HFFc6 (cell line): ENCODE data around the gene TNK1. TPM values are rescaled to one million over a fixed set of nuclear protein-coding genes. Genes with fewer than 3 reads are reported as not detected.

Experiments
- DNase-seq: peaks from one replicate; pipeline ENCODE4 v3.0.0-alpha.2; 2018
- H3K27ac Mint-ChIP-seq: 2 replicates; pipeline ENCODE4 v1.8.0; 2020; ENCODE audit warnings: mild to moderate bottlenecking, mixed read lengths
- H3K27me3 Mint-ChIP-seq: 2 replicates; pipeline ENCODE4 v1.8.0; 2021; ENCODE audit warnings: mild to moderate bottlenecking, moderate library complexity, mixed read lengths; ENCODE audit not compliant: insufficient read depth
- H3K36me3 Mint-ChIP-seq: 2 replicates; pipeline ENCODE4 v1.8.0; 2021; ENCODE audit warnings: low read depth, mixed read lengths
- H3K4me1 Mint-ChIP-seq: 2 replicates; pipeline ENCODE4 v1.8.0; 2020; ENCODE audit warnings: low read depth, mixed read lengths
- H3K4me3 Mint-ChIP-seq: 2 replicates; pipeline ENCODE4 v1.8.0; 2020; ENCODE audit warnings: mild to moderate bottlenecking, moderate library complexity, mixed read lengths
- H3K9me3 Mint-ChIP-seq: 2 replicates; pipeline ENCODE4 v1.8.0; 2020; ENCODE audit warnings: mild to moderate bottlenecking, mixed read lengths
- total RNA-seq, 6 experiments: library from RNA; stranded (reverse); fragmentation: NEBNext Ultra II Directional; extraction: Animal tissue kit (Norgen Biotek cat#: 25700); gene quantifications; 2 replicates in 1 of 6; 3 replicates in 5 of 6; pipeline ENCODE4 v1.2.3, GENCODE V29; 2021
- TF ChIP-seq, protein P1 (sequence below): fragments of 200-600 bp; sonication (generic); IDR thresholded peaks from 2 replicates; pipeline ENCODE4 v1.5.0; 2021; ENCODE audit warnings: antibody characterized with exemption, mild to moderate bottlenecking

TNK1 gene
- total RNA-seq, 6 experiments from 2014 or later: 0.20 to 0.41 (median 0.26) TPM

DNA sequence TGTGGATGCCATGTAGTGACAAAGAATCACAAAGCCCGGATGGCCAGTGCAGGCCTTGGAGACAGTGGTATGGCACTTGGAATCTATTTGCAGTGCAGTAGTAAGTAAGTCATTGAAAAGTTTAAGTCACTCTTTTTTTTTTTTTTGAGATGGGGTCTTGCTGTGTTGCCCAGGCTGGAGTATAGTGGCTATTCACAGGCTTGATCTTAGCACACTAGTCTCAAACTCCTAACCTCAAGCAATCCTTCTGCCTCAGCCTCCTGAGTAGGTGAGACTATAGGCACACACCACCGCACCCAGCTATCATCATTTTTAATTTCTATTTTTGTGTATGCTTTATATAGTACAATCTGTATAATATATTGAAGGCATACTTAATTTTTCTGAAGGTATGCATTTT lies 17.7 kb downstream of the TNK1 start:
- Mint-ChIP-seq H3K36me3 (peaks cover 14% of the 10 kb centered on the region), H3K4me1 (peaks cover 30% of the 10 kb centered on the region), H3K4me3 (no peak overlapping the region), H3K27ac (no peak overlapping the region), H3K27me3 (peaks cover 2% of the 10 kb centered on the region; the same call in 1 of the 2 replicates), H3K9me3 (no peaks in the 10 kb centered on the region)
- no peak for DNase-seq
- TF ChIP-seq, protein P1, sequence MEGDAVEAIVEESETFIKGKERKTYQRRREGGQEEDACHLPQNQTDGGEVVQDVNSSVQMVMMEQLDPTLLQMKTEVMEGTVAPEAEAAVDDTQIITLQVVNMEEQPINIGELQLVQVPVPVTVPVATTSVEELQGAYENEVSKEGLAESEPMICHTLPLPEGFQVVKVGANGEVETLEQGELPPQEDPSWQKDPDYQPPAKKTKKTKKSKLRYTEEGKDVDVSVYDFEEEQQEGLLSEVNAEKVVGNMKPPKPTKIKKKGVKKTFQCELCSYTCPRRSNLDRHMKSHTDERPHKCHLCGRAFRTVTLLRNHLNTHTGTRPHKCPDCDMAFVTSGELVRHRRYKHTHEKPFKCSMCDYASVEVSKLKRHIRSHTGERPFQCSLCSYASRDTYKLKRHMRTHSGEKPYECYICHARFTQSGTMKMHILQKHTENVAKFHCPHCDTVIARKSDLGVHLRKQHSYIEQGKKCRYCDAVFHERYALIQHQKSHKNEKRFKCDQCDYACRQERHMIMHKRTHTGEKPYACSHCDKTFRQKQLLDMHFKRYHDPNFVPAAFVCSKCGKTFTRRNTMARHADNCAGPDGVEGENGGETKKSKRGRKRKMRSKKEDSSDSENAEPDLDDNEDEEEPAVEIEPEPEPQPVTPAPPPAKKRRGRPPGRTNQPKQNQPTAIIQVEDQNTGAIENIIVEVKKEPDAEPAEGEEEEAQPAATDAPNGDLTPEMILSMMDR: no peak

- TF ChIP-seq, protein P1: no peak
- Mint-ChIP-seq H3K4me1 (peaks cover 33% of the 10 kb centered on the region), H3K36me3 (peaks cover 14% of the 10 kb centered on the region), H3K4me3 (peak overlapping the region; percentile 92), H3K27me3 (no peaks in the 10 kb centered on the region), H3K27ac (peak overlapping the region; percentile 87), H3K9me3 (no peaks in the 10 kb centered on the region)
- no peak for DNase-seq
These were observed 22.3 kb downstream of the TNK1 start for GRCh38 chr17:7403043-7403726.

DNA sequence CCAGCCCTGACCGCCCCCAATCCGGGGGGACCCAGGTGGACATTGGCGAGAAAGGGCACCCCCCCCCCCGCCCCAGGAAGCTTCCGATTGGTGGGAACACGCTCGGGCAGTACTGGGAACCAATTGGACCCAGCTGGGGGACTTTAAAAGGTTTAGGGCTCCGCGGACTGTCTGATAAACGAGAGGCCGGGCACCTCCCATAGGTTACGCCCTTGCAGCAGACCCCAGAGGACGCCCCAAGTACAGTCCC lies 22.8 kb downstream of the TNK1 start:
- Mint-ChIP-seq H3K4me1 (peaks cover 33% of the 10 kb centered on the region), H3K27ac (peak overlapping the region; percentile 87), H3K36me3 (peaks cover 14% of the 10 kb centered on the region), H3K9me3 (no peaks in the 10 kb centered on the region), H3K4me3 (peak overlapping the region; percentile 92), H3K27me3 (no peaks in the 10 kb centered on the region)
- TF ChIP-seq, protein P1: no peak
- no peak for DNase-seq

- peaks cover 18% of the 10 kb centered on the region for H3K36me3 Mint-ChIP-seq
- no peaks in the 10 kb centered on the region for H3K27me3 Mint-ChIP-seq
- peak; percentile 99 for DNase-seq
- TF ChIP-seq, protein P1: no peak; the same call in 1 of the 2 replicates
- peaks cover 33% of the 10 kb centered on the region for H3K4me1 Mint-ChIP-seq
- peak within 1 kb of the TSS; percentile 87 for H3K27ac Mint-ChIP-seq
- peak within 1 kb of the TSS; percentile 92 for H3K4me3 Mint-ChIP-seq
- no peaks in the 10 kb centered on the region for H3K9me3 Mint-ChIP-seq
These were observed 23.3 kb downstream of the TNK1 start, which contains the start of gene TMEM256 for GRCh38 chr17:7403977-7404736. TMEM256 (minus strand) TSS chr17:7404097; CDS start chr17:7404084, 13 bp downstream.

DNA sequence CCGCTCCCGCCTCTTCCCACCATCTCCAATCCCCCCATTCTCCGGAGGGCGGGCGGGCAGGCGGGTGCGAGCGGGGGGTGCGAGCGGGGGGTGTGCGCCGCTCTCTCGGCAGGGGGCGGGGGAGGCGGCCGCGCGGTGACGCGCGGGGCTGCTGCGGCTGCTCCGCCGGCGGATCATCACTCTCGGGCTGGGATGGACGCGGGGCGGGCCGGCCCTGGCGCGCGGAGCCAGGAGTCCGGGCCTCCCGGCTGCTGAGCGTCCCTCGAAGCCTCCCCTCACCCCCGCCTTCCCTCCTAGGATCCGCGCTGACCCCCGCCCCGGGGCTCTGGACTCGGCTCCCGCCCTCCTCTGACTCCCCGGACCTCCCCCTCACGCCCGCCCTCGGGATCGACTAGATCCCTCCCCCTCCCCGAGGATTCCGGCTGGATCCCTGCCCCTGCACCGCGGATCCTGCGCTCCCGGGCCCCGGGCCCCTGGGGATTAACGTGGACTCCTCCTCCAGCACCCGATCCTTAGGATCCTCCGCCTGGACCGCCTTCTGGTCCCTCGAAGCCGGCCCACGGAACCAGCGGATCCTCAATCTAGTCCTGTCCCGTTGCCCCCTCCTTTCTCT lies 24.0 kb downstream of the TNK1 start:
- peak overlapping the region; percentile 92 for H3K4me3 Mint-ChIP-seq
- peaks cover 29% of the 10 kb centered on the region for H3K4me1 Mint-ChIP-seq
- no peaks in the 10 kb centered on the region for H3K9me3 Mint-ChIP-seq
- TF ChIP-seq, protein P1: peak; percentile 25
- peak; percentile 6 for DNase-seq
- peak overlapping the region; percentile 87 for H3K27ac Mint-ChIP-seq
- peaks cover 21% of the 10 kb centered on the region for H3K36me3 Mint-ChIP-seq
- H3K27me3 Mint-ChIP-seq: no peaks in the 10 kb centered on the region
